Activated T-cell treated with anti-CD3 and anti-CD28 coated beads, Interleukin-2, amount 50 U/mL, for 1 hour (primary cell): ENCODE measurements around the gene USF2.
"Not testable (repeated sequence)": the region's sequence is repeated elsewhere in the genome, so short reads cannot be mapped to it uniquely, and the experiment has no call there.

ENCODE experiments used
- DNase-seq: peaks from one replicate; pipeline ENCODE4 v3.0.0-alpha.2; 2020

USF2 gene

GRCh38 chr19:35268536-35269437 is at the start of gene USF2:
TSS of gene USF2 (plus strand) at chr19:35268962. CDS start at chr19:35269102, 140 bp downstream.
- DNase-seq: peak; percentile 68

- no peak for DNase-seq
These were observed 49.8 kb upstream of the USF2 start for GRCh38 chr19:35219008-35219407.

GRCh38 chr19:35220315-35220921 is 48.3 kb upstream of the USF2 start:
- peak; percentile 2 for DNase-seq

- peak; percentile 4 for DNase-seq
These were observed 47.7 kb upstream of the USF2 start for GRCh38 chr19:35220973-35221590.

- DNase-seq: peak; percentile 12
These were observed 46.3 kb upstream of the USF2 start for GRCh38 chr19:35222373-35223015.

GRCh38 chr19:35223084-35223790 is 45.5 kb upstream of the USF2 start:
- peak; percentile 13 for DNase-seq

- DNase-seq: peak; percentile 15
These were observed 44.8 kb upstream of the USF2 start for GRCh38 chr19:35223862-35224505.

GRCh38 chr19:35224681-35225571 is 43.8 kb upstream of the USF2 start:
- peak; percentile 18 for DNase-seq

- peak; percentile 8 for DNase-seq
These were observed 42.8 kb upstream of the USF2 start for GRCh38 chr19:35225951-35226350.

- DNase-seq: peak; percentile 10
These were observed 42.0 kb upstream of the USF2 start for GRCh38 chr19:35226748-35227147.

GRCh38 chr19:35228177-35228930 is 40.4 kb upstream of the USF2 start, which contains the start of gene FAM187B:
TSS of gene FAM187B (minus strand) at chr19:35228739. CDS start at chr19:35228680, 59 bp downstream.
- peak; percentile 14 for DNase-seq

- DNase-seq: peak; percentile 10
These were observed 39.2 kb upstream of the USF2 start for GRCh38 chr19:35229601-35230000.

GRCh38 chr19:35231956-35232645 is 36.7 kb upstream of the USF2 start:
- DNase-seq: peak; percentile 11

GRCh38 chr19:35232912-35233311 is 35.9 kb upstream of the USF2 start:
- DNase-seq: peak; percentile 8

GRCh38 chr19:35236638-35237400 is 31.9 kb upstream of the USF2 start:
- peak; percentile 35 for DNase-seq

GRCh38 chr19:35239597-35239996 is 29.2 kb upstream of the USF2 start:
- DNase-seq: not testable (repeated sequence)

- peak; percentile 18 for DNase-seq
These were observed 28.4 kb upstream of the USF2 start for GRCh38 chr19:35240327-35240726.

GRCh38 chr19:35241417-35241816 is 27.3 kb upstream of the USF2 start:
- DNase-seq: no peak
